ENCODE data around the gene ALPG.
"Not testable (repeated sequence)": the region's sequence is repeated elsewhere in the genome, so short reads cannot be mapped to it uniquely, and the experiment has no call there.

The ALPG gene

GRCh38 chr2:232406556-232407310, at the start of gene ALPG:
ALPG (plus strand) TSS chr2:232406844; CDS start chr2:232406895, 51 bp downstream.
- no peak for DNase-seq (ENCODE audit: low read depth)

DNA sequence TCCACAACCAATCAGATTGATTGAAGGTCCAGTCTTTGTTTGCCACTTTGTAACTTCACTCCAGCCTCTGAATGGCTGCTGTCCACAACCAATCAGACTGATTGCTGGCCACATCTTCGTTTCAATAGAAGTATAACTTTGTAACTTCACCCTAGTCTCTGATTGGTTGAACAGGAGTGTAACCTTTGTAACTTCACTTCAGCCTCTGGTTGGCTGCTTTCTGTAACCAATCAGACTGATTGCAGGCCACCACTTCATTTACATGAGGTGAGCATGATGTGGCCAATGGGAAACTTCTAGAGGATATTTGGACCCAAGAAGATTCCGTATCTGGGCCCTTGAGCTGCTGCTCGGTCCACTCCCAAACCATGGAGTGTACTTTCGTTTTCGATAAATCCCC, 45.0 kb upstream of the ALPG start:
- no peak for DNase-seq (ENCODE audit: low read depth)

DNA sequence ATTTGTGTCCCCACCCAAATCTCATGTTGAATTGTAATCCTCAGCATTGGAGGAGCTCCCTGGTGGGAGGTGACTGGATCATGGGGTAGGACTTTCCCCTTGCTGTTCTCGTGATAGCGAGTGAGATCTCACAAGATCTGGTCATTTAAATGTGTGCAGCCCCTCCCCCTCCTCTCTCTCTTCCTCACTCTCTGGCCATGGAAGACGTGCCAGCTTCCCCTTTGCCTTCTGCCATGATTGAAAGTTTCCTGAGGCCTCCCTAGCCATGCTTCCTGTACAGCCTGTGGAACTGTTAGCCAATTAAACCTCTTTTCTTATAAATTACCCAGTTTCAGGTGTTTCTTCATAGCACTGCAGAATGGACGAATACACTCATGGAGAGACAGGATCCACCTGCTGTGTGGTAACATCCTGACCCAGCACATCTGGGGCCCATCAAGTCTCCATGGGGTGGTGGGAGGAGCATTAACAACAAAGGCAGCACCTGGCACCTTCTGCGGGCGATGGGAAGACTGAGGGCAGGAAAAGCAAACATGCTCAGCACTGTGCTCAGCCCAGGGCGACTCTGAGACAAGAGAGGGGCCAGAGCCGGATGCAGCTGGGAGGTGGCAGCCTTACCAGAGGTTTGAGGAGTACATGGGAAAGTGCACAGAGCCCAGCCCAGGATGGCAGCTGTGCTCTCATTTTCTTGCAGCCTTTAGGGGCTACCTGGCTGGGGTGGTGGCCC, 44.3 kb upstream of the ALPG start:
- no peak for DNase-seq (ENCODE audit: low read depth)

DNA sequence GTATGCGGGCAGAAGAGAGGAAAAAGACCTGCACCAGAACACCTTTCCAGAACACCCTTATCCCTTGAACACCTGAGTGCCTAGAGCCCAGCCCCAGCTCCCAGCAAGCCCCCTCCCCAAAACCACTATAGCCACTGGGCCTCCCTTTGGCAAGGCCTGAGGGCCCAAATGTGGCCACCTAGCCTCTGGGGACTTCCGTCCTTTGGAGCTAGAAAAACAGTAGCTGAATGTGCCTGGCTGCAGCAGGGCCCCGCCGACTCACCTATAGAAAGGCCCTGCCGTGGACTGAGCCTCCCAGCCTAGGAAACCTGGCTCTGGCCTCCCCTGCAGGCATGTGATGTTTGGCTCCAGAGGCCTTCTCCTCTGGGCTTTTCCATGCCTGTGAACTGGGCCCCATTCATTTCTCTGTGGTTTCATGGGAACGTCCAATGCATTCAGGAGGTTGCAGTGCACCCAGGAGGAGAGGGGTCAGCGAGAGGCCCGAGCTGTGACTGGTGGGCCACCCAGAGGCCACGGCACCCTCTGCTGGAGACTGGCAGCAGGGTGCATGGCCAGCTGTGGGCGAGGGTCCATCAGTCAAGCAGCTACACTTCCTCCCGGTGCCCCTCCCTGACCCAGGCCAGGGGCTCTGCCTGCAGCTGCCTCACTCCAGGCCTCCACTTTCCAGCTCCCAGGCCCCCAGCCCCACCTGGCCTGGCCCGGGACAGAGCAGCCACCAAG, 43.4 kb upstream of the ALPG start:
- DNase-seq (ENCODE audit: low read depth): not testable (repeated sequence)

GRCh38 chr2:232363784-232364615, 42.6 kb upstream of the ALPG start:
- DNase-seq (ENCODE audit: low read depth): no peak

- not testable (repeated sequence) for DNase-seq (ENCODE audit: low read depth)
Measured at GRCh38 chr2:232364806-232365594, 41.6 kb upstream of the ALPG start.

GRCh38 chr2:232365621-232366321, 40.9 kb upstream of the ALPG start:
- DNase-seq (ENCODE audit: low read depth): no peak

DNA sequence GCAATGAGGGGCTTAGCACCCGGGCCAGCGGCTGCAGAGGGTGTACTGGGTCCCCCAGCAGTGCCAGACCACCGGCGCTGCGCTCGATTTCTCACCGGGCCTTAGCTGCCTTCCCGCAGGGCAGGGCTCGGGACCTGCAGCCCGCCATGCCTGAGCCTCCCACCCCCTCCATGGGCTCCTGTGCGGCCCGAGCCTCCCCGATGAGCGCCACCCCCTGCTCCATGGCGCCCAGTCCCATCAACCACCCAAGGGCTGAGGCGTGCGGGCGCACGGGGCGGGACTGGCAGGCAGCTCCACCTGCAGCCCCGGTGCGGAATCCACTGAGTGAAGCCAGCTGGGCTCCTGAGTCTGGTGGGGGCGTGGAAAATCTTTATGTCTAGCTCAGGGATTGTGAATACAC, 40.2 kb upstream of the ALPG start:
- DNase-seq (ENCODE audit: low read depth): not testable (repeated sequence)

DNA sequence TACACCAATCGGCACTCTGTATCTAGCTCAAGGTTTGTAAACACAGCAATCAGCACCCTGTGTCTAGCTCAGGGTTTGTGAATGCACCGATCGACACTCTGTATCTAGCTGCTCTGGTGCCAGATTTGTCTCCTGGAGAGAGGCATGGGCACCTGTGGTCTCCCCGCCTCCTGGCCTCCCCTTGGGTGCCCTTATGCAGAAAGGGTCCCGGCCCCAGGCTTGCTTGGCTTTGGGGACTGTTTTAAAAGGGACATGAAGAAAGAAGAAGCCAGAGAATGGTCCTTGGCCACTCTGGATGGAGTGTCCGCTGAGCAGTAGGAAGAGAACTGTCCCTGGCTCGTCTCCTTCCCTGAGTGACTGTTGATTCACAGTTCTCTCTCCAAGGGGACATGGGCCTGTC, 39.6 kb upstream of the ALPG start:
- no peak for DNase-seq (ENCODE audit: low read depth)

DNA sequence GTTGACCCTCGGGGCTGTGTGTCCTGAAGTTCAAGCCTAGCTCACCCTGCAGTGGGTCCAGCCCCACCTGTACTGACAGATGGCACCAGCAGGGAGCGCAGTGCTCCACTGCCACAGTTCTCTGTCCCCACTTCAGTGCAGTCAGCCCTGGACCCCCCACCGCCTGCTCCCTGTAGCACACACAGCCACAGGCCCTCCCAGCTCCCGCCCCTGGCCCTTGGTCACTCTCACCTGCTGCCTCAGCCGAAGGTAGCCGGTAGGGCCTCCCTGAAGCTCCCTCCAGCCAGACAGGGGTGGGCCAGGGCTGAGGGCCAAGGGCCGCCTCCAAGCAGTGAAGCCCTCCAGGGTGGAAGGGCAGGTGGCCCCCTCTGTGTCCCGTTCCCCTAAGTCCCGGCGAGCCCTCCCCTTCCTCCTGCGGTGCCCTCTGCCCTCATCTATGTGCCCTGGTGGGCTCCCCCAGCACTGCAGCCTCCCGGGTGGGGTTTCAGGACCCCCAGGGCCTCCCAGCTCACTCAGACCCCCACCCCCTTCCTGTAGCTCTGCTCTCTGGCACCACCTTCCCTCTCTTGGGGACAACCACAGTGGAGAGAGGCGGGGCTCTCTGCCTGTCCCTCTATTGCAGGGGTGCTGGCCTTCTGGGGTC, 38.9 kb upstream of the ALPG start:
- DNase-seq (ENCODE audit: low read depth): no peak

GRCh38 chr2:232368311-232368731, 38.3 kb upstream of the ALPG start:
- DNase-seq (ENCODE audit: low read depth): no peak

- no peak for DNase-seq (ENCODE audit: low read depth)
Measured at GRCh38 chr2:232369126-232369951, 37.3 kb upstream of the ALPG start.

GRCh38 chr2:232370007-232370406, 36.6 kb upstream of the ALPG start:
- not testable (repeated sequence) for DNase-seq (ENCODE audit: low read depth)

GRCh38 chr2:232372231-232373208, 34.1 kb upstream of the ALPG start:
- DNase-seq (ENCODE audit: low read depth): no peak

DNA sequence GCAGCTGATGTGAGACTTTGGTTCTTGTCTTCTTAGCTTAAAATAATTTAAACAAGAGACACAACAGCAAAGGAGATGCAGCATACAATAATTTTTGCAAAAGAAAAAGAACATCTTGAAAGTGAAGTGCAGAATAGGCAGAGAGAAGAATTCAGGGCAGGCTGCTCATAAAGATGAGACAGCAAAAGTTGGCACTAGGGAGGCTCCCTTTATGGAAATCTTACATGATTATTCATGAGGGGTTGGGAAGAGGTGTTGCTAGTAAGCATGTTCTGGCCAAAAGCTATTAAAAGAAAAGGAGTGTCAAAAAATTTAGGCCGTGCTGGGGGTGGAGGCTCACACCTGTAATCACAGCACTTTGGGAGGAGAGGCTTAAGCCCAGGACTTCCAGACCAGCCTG, 32.3 kb upstream of the ALPG start:
- no peak for DNase-seq (ENCODE audit: low read depth)

DNA sequence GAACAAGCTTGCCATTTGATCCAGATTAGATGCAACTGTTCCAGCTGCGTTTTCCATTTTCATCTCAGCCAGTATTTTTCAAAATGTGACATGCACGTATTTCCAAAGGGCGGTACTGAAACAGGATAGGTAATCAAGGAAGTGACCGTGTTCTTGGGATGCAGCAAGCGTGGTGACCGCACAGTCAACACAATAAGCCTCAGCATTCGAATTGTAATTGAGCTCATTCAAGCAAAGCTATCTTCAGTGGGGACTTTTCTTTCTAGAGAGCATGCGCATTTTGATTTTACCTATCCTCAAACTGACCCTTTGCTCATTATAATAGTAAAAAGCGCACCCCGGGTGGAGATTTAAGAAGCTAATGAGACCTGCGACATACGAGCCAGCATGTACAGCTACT, 31.5 kb upstream of the ALPG start:
- DNase-seq (ENCODE audit: low read depth): no peak

- DNase-seq (ENCODE audit: low read depth): no peak
Measured at GRCh38 chr2:232376260-232376659, 30.4 kb upstream of the ALPG start.

DNA sequence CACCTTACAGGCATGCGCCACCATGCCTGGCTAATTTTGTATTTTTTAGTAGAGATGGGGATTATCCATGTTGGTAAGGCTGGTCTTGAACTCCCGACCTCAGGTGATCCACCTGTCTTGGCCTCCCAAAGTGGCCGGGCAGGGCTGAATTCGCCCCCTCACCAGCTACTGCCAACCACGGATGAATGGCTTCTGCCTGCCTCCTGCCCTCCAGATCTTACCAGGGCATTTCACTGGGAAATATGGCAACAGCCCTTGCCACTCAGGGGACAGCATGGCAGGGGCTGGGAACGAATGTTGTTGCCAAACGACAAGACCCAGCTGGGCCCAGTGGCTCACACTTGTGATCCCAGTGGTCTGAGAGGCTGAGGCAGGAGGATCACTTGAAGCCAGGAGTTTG, 29.9 kb upstream of the ALPG start:
- no peak for DNase-seq (ENCODE audit: low read depth)
